K562 (cell line): ENCODE measurements around the gene SH3BGR. TPM values are rescaled to one million over a fixed set of nuclear protein-coding genes. Genes with fewer than 3 reads are reported as not detected.

Source experiments
- ATAC-seq: fragments of 200-7000 bp; cut with Tn5 transposase; 3 replicates; pipeline ENCODE4 v1.9.1; 2020; ENCODE audit warnings: moderate library complexity
- BruUV-seq: library from RNA; stranded (reverse); fragments of 400-500 nt; replicated peaks from 2 replicates; lab custom pipeline; 2021; lab: Mats Ljungman, UMichigan
- CTCF ChIA-PET: fragments of 300-600 bp; formaldehyde crosslinking; extraction: SDS; loops from one replicate; lab custom pipeline; 2021; ENCODE audit warnings: low intra/inter-chr PET ratio; lab: Yijun Ruan, JAX
- POLR2A ChIA-PET: fragments of 300-600, 350-650 bp; sonication (Branson Sonifier 250); formaldehyde crosslinking; extraction: SDS; loops from one replicate; lab custom pipeline; 2021; ENCODE audit warnings: antibody characterized with exemption, inconsistent platforms; lab: Yijun Ruan, JAX
- DNase-seq, 4 experiments: peaks; one replicate each; pipeline versions ENCODE4 v3.0.0 to v3.0.0-alpha.2; 2011 to 2018; ENCODE audit warnings: low spot score in 3 of 4, mixed read lengths in 3 of 4; ENCODE audit errors: extremely low read depth in 1 of 4
- FAIRE-seq: peaks from 2 replicates; lab custom pipeline; 2011; peaks lifted over from hg19 to GRCh38; lab: Jason Lieb, UNC
- H2AFZ ChIP-seq: 2 replicates; pipeline ENCODE4 v1.6.0; 2011; ENCODE audit warnings: low read depth, low read length, control low read depth, inconsistent platforms
- H3K27ac ChIP-seq: fragments of 200-600 bp; 3 replicates; pipeline ENCODE4 v1.8.0; 2011; ENCODE audit warnings: low read depth, mild to moderate bottlenecking, control low read depth, inconsistent platforms, low read length, moderate library complexity, mixed read lengths; ENCODE audit errors: extremely low read depth
- H3K27me3 ChIP-seq, 2 experiments: fragments of 300-600 bp in 1 of 2; 2 replicates in 1 of 2; 3 replicates in 1 of 2; pipeline versions ENCODE4 v1.6.0 to v1.8.0; 2011; ENCODE audit warnings: inconsistent platforms in 2 of 2, low read length in 2 of 2, mild to moderate bottlenecking in 1 of 2, mixed read lengths in 1 of 2, moderate library complexity in 1 of 2; ENCODE audit not compliant: control insufficient read depth in 2 of 2, insufficient read depth in 2 of 2
- H3K36me3 ChIP-seq: fragments of 300-600 bp; 3 replicates; pipeline ENCODE4 v1.8.0; 2011; ENCODE audit warnings: mild to moderate bottlenecking, low read length, inconsistent platforms; ENCODE audit not compliant: control insufficient read depth, insufficient read depth
- H3K4me1 ChIP-seq, 2 experiments: fragments of 200-600 bp in 1 of 2; replicated peaks in 1 of 2; 2 replicates in 1 of 2; 3 replicates in 1 of 2; pipeline versions ENCODE4 v1.5.1 to v1.8.0; 2011; ENCODE audit warnings: inconsistent platforms in 2 of 2, low read length in 2 of 2, mild to moderate bottlenecking in 1 of 2, mixed read lengths in 1 of 2, moderate library complexity in 1 of 2; ENCODE audit not compliant: control insufficient read depth in 2 of 2, insufficient read depth in 2 of 2
- H3K4me2 ChIP-seq: 2 replicates; pipeline ENCODE4 v1.6.1; 2011; ENCODE audit warnings: low read length, control low read depth, inconsistent platforms, mixed read lengths; ENCODE audit not compliant: insufficient read depth
- H3K4me3 ChIP-seq: fragments of 200-600 bp; sonication (generic), shearing (Covaris generic); 2 replicates; pipeline ENCODE4 v1.5.1; 2016; ENCODE audit warnings: control low read depth, inconsistent platforms
- H3K79me2 ChIP-seq: fragments of 200-600 bp; 3 replicates; pipeline ENCODE4 v1.8.0; 2011; ENCODE audit warnings: low read length, inconsistent platforms; ENCODE audit not compliant: control insufficient read depth, insufficient read depth
- H3K9ac ChIP-seq, 2 experiments: 2 replicates each; pipeline versions ENCODE4 v1.6.0 to v1.6.1; 2011; ENCODE audit warnings: low read depth in 2 of 2, low read length in 2 of 2, control low read depth in 1 of 2, inconsistent platforms in 1 of 2, mild to moderate bottlenecking in 1 of 2, mixed read lengths in 1 of 2; ENCODE audit not compliant: insufficient read depth in 1 of 2
- H3K9me1 ChIP-seq: one replicate; pipeline ENCODE4 v1.6.0; 2011; ENCODE audit warnings: inconsistent platforms, mild to moderate bottlenecking, low read length, moderate library complexity; ENCODE audit not compliant: control insufficient read depth, insufficient read depth
- H3K9me3 ChIP-seq: replicated peaks from 2 replicates; pipeline ENCODE4 v1.5.1; 2011; ENCODE audit warnings: low read depth, low read length, inconsistent platforms; ENCODE audit not compliant: control insufficient read depth, insufficient read depth
- H4K20me1 ChIP-seq: replicated peaks from 2 replicates; pipeline ENCODE4 v1.6.1; 2011; ENCODE audit warnings: low read length, inconsistent platforms, mixed read lengths; ENCODE audit not compliant: control insufficient read depth, insufficient read depth
- ETV5 ChIP-seq: sonication (generic); formaldehyde crosslinking; IDR thresholded peaks from 2 replicates; pipeline ENCODE4 v1.4.0; 2020; ENCODE audit warnings: low read depth, mild to moderate bottlenecking, missing genetic modification reagents
- GABPA ChIP-seq: fragments of 200-800 bp; sonication (Bioruptor generic); conservative IDR thresholded peaks from 2 replicates; pipeline ENCODE4 v1.6.1; 2016; ENCODE audit warnings: low read depth, missing genetic modification characterization, missing compliant biosample characterization
- GTF2F1 ChIP-seq: IDR thresholded peaks from 2 replicates; pipeline ENCODE4 v1.6.1; 2011; ENCODE audit warnings: low read depth, low read length, improper control_type of control experiment
- MTA2 ChIP-seq: fragments of 450-650 bp; IDR thresholded peaks from 2 replicates; pipeline ENCODE4 v1.6.1; 2016; ENCODE audit warnings: low read depth
- SETDB1 ChIP-seq: IDR thresholded peaks from one replicate; pipeline ENCODE4 v1.6.1; 2012; ENCODE audit warnings: low read length, control low read depth, inconsistent platforms
- SRSF9 ChIP-seq: fragments of 200-400 bp; formaldehyde crosslinking; IDR thresholded peaks from 2 replicates; pipeline ENCODE4 v1.6.1; 2017; ENCODE audit warnings: low read depth, low read length, borderline replicate concordance
- ZNF436 ChIP-seq: fragments of 250-450, 450-650 bp; sonication (Bioruptor Pico); formaldehyde crosslinking; IDR thresholded peaks from 2 replicates; pipeline ENCODE4 v1.7.0; 2020; ENCODE audit warnings: mild to moderate bottlenecking
- ZNF445 ChIP-seq: fragments of 250-450 bp; sonication (Bioruptor Pico); IDR thresholded peaks from 2 replicates; pipeline ENCODE4 v1.4.0; 2020; ENCODE audit warnings: low read depth, mild to moderate bottlenecking, moderate library complexity
- ZNF785 ChIP-seq: fragments of 250-450 bp; sonication (Bioruptor Pico); IDR thresholded peaks from 2 replicates; pipeline ENCODE4 v1.4.0; 2020; ENCODE audit warnings: mild to moderate bottlenecking
- WGBS: fragments of 100-300 bp; shearing (Covaris generic); methylation state at CpG from one replicate; pipeline ENCODE4 v1.1.6; 2016; ENCODE audit warnings: low coverage, mixed read lengths; ENCODE audit not compliant: insufficient coverage; ENCODE audit errors: missing lambda C conversion rate; 5-methylcytosine and 5-hydroxymethylcytosine counted together
- in situ Hi-C: fragments of 300-500 bp; cut with MboI; formaldehyde crosslinking; loops from 4 replicates; pipeline ENCODE4 v1.15.0; 2018; ENCODE audit warnings: inconsistent platforms, mixed read lengths
- intact Hi-C: fragments of 100-400 bp; cut with micrococcal nuclease; formaldehyde crosslinking; loops from 2 replicates; pipeline ENCODE4 v1.14.2; 2022
- polyA plus RNA-seq, 8 experiments: library from polyadenylated mRNA; depleted of rRNA in 4 of 8; stranded (reverse) in 5 of 8; unstranded in 3 of 8; fragments of >200 nt; fragmentation: Nextera tagmentation in 2 of 8; fragmentation: Illumina TruSeq in 1 of 8; extraction: Ambion mirVana in 2 of 8; extraction: Trizol in 1 of 8; gene quantifications; 2 replicates each; pipeline versions ENCODE4 v1.2.1 to v1.2.3, GENCODE V29; 2011 to 2014; ENCODE audit warnings: inconsistent platforms in 1 of 8, missing spikeins in 1 of 8
- total RNA-seq, 7 experiments: library from RNA; depleted of rRNA in 6 of 7; stranded (reverse); fragments of >200 nt in 6 of 7; fragmentation: Illumina TruSeq in 2 of 7; extraction: Trizol in 2 of 7; gene quantifications; 2 replicates each; pipeline versions ENCODE4 v1.2.1 to v1.2.3, GENCODE V29; 2011 to 2021; ENCODE audit warnings: low replicate concordance in 1 of 7
- TF ChIP-seq, protein P1 (sequence below): sonication (generic); formaldehyde crosslinking; IDR thresholded peaks from 2 replicates; pipeline ENCODE4 v1.8.1; 2022; ENCODE audit warnings: missing genetic modification reagents
- TF ChIP-seq, protein P2 (sequence below): fragments of 450-650 bp; formaldehyde crosslinking; conservative IDR thresholded peaks from 2 replicates; pipeline ENCODE4 v1.4.0; 2022; ENCODE audit warnings: mild to moderate bottlenecking, missing genetic modification characterization
- TF ChIP-seq, protein P3 (sequence below): fragments of 250-450 bp; sonication (Bioruptor Pico); IDR thresholded peaks from 2 replicates; pipeline ENCODE4 v1.4.0; 2020; ENCODE audit warnings: mild to moderate bottlenecking, moderate library complexity

SH3BGR gene
- total and polyA plus RNA-seq, 9 of the 15 experiments (the other 6 are each of a cell fraction or from before 2014, with no cell fraction given), result 6.6 to 42.9 (median 25.6) TPM

DNA sequence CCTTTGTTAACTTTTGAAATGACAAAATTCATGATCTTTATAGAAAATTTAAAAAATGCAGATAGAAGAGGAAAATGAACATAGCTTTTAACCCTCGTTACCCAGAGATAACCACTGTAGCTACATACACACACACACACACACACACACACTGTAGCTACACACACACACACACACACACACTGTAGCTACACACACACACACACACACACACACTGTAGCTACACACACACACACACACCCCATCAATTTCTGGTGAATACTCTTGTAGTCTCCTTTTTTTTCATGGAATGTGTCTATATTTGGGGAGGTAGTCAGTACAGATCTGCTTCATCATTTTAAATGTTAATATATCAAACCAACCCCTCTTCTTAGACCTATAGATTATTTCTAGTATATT, 58.5 kb downstream of the SH3BGR start:
- Histone ChIP-seq H3K36me3 (no peaks in the 10 kb centered on the region; the same call in 2 of the 3 replicates), H3K9me3 (no peaks in the 10 kb centered on the region), H4K20me1 (no peaks in the 10 kb centered on the region; the same call in 1 of the 2 replicates), H3K27me3 (peaks cover 2 to 4% of the 10 kb centered on the region in 2 experiments; a peak in 2 of 5 replicates), H3K4me1 (no peaks in the 10 kb centered on the region; a peak in 1 of 5 replicates), H3K27ac (no peak overlapping the region), H3K9me1 (no peaks in the 10 kb centered on the region), H2AFZ (no peak overlapping the region), H3K9ac (no peak overlapping the region), H3K4me2 (no peak overlapping the region), H3K4me3 (no peak overlapping the region), H3K79me2 (no peaks in the 10 kb centered on the region)
- intact Hi-C loops, result no loop called here
- 74% methylated on average over 1 of the region's 1 CpG for WGBS
- ATAC-seq (no peak), FAIRE-seq (no peak), DNase-seq (no peak)
- ChIA-PET POLR2A (interaction anchor here (0.6 to 1.1 kb wide), 3 partner anchors 150 to 742 kb away, joined by 3 to 5 read pairs (median 3); partner anchors contain the start of gene PSMG1), CTCF (no interaction called here)
- BruUV-seq, result no TSS peak
- in situ Hi-C loops, result no loop called here
- TF ChIP-seq ZNF785 (CRISPR knock-in tag) (no peak), SRSF9 (no peak), ETV5 (CRISPR knock-in tag) (no peak), GABPA (tag) (no peak), GTF2F1 (no peak), MTA2 (no peak), SETDB1 (no peak), ZNF445 (CRISPR knock-in tag) (no peak), ZNF436 (CRISPR knock-in tag) (no peak)
- TF ChIP-seq, protein P1, sequence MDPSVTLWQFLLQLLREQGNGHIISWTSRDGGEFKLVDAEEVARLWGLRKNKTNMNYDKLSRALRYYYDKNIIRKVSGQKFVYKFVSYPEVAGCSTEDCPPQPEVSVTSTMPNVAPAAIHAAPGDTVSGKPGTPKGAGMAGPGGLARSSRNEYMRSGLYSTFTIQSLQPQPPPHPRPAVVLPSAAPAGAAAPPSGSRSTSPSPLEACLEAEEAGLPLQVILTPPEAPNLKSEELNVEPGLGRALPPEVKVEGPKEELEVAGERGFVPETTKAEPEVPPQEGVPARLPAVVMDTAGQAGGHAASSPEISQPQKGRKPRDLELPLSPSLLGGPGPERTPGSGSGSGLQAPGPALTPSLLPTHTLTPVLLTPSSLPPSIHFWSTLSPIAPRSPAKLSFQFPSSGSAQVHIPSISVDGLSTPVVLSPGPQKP (CRISPR knock-in tag), result no peak
- TF ChIP-seq, protein P2, sequence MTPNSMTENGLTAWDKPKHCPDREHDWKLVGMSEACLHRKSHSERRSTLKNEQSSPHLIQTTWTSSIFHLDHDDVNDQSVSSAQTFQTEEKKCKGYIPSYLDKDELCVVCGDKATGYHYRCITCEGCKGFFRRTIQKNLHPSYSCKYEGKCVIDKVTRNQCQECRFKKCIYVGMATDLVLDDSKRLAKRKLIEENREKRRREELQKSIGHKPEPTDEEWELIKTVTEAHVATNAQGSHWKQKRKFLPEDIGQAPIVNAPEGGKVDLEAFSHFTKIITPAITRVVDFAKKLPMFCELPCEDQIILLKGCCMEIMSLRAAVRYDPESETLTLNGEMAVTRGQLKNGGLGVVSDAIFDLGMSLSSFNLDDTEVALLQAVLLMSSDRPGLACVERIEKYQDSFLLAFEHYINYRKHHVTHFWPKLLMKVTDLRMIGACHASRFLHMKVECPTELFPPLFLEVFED (CRISPR knock-in tag), result no peak
- TF ChIP-seq, protein P3, sequence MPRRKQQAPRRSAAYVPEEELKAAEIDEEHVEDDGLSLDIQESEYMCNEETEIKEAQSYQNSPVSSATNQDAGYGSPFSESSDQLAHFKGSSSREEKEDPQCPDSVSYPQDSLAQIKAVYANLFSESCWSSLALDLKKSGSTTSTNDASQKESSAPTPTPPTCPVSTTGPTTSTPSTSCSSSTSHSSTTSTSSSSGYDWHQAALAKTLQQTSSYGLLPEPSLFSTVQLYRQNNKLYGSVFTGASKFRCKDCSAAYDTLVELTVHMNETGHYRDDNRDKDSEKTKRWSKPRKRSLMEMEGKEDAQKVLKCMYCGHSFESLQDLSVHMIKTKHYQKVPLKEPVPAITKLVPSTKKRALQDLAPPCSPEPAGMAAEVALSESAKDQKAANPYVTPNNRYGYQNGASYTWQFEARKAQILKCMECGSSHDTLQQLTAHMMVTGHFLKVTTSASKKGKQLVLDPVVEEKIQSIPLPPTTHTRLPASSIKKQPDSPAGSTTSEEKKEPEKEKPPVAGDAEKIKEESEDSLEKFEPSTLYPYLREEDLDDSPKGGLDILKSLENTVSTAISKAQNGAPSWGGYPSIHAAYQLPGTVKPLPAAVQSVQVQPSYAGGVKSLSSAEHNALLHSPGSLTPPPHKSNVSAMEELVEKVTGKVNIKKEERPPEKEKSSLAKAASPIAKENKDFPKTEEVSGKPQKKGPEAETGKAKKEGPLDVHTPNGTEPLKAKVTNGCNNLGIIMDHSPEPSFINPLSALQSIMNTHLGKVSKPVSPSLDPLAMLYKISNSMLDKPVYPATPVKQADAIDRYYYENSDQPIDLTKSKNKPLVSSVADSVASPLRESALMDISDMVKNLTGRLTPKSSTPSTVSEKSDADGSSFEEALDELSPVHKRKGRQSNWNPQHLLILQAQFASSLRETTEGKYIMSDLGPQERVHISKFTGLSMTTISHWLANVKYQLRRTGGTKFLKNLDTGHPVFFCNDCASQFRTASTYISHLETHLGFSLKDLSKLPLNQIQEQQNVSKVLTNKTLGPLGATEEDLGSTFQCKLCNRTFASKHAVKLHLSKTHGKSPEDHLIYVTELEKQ, result no peak
